Endometrial microvascular endothelial cells (primary cell): ENCODE results near the gene PRKD3. TPM values are rescaled to one million over a fixed set of nuclear protein-coding genes. Genes with fewer than 3 reads are reported as not detected.
"Not testable (repeated sequence)": the region's sequence is repeated elsewhere in the genome, so short reads cannot be mapped to it uniquely, and the experiment has no call there.

Source experiments
- in situ Hi-C: cut with HindIII; loops from 2 replicates; pipeline ENCODE4 v1.10.0; 2017; ENCODE audit warnings: low sequenced_read_pairs, low pct_unique_long_range_greater_than_20kb; ENCODE audit errors: inconsistent ontology term
- total RNA-seq: library from RNA; depleted of rRNA; stranded (reverse); fragments of >200 nt; gene quantifications from one replicate; pipeline ENCODE4 v1.2.3, GENCODE V29; 2015; ENCODE audit errors: inconsistent ontology term

PRKD3 gene
- total RNA-seq, 1 donor from 2014 or later: 49.6 TPM

DNA sequence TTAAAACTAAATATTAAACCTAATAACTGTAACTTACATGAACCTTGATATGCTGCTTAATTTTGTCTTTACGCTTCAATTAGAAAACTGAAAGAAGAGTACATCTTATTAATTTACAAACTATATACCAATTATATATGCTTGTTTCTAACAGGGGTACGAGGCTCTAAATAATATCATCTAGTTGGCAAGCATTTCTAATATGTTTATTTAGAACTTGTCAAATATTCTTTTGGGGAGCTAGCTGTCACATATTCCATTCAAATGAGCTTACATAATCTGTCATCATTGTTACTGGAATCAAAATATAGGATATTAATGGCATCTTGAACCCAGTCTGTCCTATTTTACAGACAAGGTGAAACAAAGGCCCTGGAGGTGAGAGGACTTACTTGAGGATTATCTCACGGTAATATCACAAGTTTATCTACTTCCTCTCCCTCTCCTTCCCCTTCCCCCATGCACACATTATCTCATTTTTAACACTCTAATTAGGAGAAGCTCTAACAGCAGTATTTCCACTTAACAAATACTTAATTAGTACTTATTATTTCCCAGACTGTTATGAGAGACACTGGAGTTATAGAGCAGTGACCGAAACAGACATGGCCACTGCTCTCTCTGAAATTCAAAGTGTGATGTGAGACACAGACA lies 3.5 kb downstream of the PRKD3 start:
- in situ Hi-C loops: no loop called here

DNA sequence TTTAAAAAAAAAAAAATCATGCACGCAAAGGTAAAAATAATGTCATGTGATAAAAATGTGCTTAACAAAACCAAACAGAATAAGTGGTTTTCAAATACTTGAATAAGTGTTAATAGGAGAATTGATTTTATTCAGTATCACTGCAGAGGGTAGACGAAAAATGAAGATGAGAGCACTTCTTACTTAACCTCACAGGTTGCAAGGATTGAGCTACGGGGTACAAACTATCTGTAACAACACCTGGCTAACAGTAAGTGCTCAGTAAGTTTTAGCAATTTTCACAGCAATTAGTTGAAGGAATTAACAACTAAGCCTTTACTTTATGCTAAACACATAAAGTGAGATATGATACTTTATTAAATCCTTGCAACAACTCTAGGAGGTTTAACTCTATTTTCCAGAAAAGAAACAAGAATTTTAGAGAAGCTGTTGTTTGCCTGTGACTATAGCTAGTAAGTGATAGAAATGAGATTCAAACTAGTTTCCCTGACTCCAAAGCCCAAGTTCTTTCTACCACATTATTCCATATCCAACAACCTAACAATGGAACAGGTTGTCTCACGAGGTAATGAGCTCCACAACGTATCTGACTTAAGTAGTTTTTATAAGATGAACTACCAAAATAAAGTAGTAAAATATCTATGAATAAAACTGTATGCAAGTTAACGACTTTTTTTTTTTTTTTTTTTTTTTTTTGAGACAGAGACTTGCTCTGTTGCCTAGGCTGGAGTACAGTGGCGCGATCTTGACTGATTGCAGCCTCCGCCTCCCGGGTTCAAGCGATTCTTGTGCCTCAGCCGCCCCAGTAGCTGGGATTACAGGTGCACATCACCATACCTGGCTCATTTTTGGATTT lies 4.7 kb downstream of the PRKD3 start:
- in situ Hi-C loops: no loop called here

DNA sequence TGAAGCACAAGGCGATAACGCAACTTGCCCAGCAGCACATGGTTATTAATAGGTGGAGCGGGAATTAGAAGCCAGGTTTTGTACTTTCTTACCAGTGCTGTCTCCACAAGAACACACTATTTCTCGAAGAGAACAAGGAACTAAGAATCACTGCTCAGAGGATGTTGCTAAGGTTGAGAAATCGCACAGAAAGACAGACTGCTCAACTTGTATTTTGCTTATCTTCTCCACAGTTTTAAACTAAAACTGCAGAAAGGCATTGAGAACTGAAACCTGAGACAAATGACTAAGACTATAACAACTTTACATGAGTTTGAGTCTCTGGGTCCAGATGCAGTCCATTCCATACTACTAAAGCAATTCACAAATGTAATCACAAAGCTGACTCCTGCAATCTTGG lies 6.2 kb downstream of the PRKD3 start:
- in situ Hi-C loops: no loop called here

DNA sequence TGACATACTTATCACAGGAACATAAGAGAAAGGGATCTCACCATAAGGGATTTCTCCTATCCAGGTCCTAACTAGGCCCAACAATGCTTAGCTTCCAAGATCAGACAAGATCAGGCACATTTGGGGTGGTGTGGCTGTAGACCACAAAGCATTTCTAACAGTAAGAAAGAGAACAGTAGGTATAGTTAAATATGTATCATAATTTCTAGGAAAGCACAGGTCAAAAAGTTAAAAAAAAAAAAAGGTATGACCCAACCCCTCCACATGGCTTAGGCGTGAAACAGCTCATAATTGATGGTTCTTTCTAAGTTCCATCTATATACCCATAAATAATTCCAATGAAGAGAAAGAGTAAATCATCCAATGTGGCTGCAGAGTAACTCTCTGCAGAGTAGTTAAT lies 6.9 kb downstream of the PRKD3 start:
- in situ Hi-C loops: no loop called here

DNA sequence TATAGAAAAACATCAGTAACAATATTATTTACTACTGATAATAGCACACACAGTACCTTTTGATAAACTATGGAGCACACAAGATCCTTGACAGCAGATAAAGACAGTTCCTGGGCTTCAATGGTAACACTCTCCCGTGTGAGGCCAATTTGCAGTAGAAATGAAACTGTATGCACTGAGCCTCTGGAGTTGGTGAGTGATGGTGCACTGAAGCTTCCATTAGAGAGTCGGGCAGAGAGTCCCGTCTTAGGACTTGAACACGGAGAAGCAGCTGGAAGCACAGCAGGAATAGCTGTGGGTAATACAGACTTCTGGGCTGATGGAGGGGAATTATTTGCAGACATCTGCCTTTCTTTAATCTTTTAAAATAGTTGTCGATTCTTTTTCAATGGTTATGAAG lies 8.5 kb downstream of the PRKD3 start:
- in situ Hi-C loops: no loop called here

DNA sequence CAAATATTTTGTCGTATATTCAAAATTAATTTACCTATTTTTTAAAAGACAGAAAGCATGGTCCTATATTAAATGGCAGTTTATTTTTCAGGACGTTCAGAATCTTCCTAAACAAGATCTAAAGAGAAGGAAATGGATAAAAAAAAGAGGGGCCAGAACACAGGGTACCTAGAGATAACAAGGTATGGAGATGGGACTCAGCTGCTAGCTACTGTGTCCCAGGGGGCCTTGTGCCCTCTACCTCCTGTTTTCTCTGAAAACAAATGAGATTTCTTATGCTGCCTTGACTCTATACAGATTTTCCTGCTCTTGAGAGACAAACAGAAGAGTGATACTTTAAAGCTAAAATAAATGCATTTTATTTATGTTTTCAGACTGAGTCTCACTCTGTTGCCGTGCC lies 9.3 kb downstream of the PRKD3 start:
- in situ Hi-C loops: no loop called here

DNA sequence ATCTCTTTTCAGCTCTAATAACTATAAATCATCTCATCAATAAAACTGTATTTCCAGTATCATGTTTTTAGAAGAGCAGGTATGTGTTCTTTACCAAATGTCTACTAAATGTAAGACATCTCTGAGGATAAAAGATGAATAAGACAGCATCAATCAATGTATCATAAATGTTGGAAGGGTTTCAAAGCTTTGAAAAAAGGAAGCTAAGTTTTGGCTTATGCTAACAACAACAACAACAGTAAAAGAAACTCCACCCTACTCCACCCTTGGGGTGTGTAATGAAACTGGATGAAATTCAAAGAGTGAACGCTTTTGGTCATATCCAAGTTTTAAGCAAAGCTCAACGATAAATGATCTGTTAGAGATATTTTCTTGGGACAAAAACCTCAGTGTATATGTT lies 17.1 kb downstream of the PRKD3 start:
- in situ Hi-C loops: no loop called here

DNA sequence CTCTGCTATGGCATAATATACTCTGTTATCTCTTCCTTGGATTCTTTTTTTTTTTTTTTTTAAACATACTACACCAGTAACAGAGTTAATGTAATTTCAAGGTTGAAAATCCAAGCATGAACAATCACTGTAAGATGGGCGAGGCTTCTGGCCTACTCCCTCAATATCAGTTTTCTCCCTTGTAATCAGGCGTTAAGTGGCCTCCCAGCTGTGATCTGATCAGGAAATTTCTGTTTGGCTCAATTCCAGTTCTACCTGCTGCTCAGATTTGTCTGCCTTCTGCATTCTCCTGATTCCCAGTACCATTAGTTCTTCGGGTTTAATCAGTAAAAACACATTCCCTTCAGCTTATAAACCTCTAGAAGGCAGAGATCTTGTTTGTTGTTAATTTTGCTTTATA lies 18.6 kb downstream of the PRKD3 start:
- in situ Hi-C loops: no loop called here

DNA sequence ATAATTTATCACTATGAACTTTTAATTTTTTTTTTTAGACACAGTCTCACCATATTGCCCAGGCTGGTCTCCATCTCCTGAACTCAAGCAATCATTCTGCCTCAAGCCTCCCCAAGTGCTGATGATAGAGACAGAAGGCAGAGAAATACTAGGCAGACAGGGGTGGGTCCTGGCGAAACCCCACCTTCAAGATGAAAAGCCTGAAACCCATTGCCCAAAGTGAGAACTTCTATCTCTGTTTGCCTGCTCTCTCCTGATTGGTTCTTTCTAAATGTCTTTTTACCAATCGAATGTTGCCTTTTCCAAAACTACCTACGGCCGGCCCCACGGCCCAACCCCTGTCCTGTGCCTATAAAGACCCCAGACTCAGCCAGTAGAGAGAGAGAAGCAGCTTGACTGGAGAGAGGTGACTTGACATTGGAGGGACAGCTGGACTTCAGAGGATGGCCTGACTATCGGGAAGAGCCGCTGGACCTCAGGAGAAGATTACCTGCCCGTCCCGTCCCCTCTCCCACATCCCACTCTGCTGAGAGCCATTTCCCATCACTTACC lies 21.9 kb downstream of the PRKD3 start:
- in situ Hi-C loops: no loop called here

DNA sequence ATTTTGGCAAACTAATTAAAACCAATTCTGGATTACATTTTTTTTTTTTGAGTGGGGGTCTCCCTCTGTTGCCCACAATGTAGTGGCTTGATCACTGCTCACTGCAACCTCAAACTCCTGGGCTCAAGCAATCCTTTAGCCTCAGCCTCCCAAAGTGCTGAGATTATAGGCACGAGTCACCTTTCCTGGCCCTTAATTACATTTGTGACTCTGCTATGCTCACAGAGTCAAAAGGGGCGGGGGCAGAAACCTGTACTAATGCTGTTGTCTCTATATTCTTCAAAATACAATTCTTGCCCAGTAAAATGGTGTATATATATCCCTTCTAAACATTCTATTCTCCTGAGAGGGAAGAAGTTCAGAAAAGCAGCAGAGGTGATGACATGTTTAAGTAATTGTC lies 23.2 kb downstream of the PRKD3 start:
- in situ Hi-C loops: no loop called here

DNA sequence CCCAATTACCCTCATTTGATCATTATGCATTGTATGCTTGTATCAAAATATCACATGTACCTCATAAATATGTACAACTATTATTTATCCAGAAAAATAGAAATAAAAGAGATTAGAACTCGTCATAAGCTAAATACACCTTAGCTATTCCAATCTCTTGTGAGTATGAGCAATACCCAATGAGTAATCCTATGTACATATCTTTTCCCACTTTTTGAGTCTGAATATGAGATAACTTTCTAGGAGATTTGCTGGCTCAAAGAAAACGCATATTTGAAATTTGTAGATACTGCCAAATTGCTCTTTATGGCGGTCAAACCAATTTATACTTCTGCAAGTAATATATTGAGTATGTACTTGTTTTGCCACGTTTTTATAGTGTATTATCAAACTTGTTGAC lies 24.1 kb downstream of the PRKD3 start:
- in situ Hi-C loops: no loop called here

DNA sequence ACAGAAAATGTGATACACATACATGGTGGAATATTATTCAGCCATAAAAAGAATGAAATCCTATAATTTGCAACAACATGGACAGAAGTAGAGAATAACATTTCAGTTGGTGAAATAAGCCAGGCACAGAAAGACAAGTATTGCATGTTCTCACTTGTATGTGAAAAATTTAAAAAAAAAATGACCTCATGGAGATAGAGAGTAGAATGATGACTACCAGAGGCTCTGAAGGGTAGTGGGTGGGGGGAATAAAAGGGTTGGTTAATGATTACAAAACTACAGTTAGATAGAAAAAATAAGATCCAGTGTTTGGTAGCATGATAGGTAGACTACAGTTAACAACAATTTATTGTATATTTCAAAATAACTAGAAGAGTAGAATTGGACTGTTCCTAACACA lies 24.5 kb downstream of the PRKD3 start:
- in situ Hi-C loops: no loop called here

DNA sequence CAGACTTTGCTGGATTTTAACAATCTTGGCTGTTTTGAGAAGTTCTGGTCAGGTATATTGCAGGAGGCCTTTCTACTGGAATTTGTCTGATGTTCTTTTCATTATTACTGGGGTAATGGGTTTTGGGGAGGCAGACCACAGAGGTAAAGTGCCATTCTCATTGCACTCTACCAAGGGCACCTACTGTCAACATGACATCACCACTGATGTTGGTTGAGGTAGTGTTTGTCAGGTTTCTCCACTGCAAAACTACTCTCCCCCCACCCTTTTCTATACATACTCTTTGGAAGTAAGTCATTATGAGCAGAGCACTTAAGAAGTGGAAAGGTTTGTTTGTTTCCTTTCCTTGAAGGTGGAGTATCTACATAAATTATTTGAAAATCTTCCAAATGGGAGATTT lies 27.0 kb downstream of the PRKD3 start:
- in situ Hi-C loops: no loop called here

DNA sequence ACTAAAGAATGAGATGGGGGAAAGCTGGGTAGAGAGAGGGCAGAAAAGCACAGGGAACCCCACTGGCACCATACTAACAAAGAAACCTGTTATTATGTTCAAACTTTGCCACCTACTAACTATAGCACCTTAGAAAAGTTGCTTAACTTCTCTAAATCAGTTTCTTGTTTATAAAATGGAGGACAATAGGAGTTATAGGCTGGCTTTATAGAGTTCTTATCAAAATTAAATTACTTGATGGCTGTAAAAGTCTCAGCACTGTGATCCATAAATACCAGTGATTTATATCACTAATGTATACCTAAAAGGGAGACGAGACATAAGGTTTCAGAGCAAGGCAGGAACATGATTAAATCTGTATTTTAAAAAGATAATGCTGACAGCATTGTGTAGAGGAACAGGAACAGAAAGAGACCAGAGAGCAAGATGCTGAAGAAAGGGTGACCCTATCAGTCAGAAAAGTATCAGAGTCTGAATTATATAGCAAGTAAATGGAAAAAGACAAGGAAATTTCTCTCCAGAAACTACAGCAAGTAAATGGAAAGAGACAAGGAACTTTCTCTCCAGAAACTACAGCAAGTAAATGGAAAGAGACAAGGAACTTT lies 29.1 kb downstream of the PRKD3 start:
- in situ Hi-C loops: no loop called here

DNA sequence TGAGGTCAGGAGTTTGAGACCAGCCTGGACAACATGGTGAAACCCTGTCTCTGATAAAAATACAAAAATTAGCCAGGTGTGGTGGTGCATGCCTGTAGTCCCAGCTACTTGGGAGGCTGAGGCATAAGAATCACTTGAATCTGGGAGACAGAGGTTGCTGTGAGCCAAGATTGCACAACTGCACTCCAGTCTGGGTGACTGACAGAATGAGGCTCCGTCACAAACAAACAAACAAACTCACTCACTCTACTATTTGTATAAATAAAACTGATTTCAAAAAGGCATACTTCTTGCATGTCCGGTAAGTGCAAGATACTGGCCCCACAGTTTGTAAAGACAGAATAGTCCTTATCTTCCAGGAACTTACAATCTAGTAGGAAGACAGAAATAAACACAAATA lies 29.8 kb downstream of the PRKD3 start:
- in situ Hi-C loops: not testable (repeated sequence)

DNA sequence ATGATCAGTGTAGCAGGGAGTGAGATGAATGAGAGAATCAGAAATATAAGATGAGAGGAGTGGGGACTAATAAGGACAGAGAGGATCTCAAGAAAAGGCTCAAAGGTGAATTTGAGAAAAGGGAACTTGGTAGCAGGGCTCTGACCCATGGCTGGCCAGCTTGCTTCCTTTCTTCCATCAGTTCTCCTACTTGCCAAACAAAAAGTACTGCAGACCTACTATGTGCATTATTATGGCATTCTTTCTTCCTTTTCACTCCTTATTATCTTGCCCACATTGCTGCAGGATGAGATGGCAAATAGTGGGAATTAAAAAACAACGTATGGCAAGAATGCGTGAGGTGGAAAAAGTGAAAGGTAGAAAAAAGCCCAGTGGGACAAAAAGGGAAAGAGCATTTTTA lies 33.0 kb downstream of the PRKD3 start:
- in situ Hi-C loops: no loop called here

DNA sequence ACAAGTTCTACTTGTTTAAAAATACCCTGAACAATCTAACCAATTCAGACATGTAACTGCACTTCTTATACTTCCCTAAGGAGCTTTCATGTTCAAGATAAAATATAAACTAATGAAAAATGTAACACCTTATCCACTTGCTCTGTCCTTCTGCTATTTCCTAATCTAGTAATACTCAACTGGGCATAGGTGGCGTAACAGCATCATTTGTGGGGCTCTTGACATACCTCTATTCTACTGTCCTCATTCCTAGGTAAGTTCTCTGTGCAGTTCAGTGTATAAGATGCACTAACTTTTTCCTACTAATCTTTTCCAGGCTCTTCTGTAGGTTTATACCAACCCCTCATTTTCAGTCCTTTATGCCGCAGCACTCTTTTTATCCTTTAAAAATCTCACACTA lies 36.7 kb downstream of the PRKD3 start:
- in situ Hi-C loops: no loop called here

DNA sequence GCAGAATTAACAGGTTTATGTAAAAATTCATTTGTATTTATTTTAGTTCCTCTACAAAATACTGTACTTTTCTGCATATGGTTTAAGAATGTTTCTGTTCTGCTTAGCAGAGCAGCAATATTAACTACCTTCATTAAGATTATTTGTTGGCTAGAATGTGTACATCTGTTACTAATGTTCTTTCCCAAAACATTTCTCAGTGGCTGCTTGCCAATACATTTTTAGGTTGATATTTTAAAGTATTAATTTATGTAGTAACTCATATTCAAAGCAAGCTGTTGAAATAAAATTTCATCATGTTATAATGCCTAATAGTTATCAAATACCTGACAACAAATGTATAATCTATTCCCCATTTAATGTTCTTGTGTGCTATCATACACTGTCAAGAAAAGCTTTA lies 40.3 kb downstream of the PRKD3 start:
- in situ Hi-C loops: no loop called here

DNA sequence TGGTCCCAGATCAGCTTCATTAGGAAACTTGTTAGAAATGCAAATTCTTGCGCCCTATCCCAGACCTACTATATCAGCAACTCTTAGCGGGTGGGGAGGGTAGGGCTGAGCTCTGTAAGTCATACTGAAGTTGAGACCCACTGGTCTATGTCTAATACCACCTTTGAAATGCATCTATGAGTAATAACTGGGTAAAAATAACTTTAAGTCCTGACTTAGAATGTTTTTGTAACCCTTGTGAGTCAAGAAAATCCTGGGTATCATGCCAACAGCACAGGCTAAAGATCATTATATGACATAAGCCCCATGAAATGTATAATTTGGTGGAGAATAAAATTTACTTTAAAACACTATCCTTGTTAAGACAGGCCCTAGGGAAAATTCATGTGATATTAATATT lies 41.4 kb downstream of the PRKD3 start:
- in situ Hi-C loops: no loop called here

DNA sequence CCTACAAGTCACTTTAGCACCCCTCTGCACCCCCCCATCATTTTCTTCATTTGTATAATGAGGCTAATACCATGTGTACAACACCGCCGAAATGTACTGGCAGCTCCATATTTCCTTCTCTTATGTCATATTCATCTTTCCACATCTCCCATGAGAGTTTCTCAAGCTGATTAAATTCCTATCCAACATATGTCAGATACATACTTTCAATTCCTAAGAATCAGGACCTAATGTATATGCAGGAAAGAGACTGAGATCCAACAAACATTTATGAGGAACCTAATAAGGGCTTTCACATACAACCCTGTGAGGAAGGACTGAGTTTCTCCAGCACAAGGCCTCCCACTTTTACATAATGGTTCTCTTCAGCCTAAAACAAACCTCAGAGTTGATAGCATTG lies 41.9 kb downstream of the PRKD3 start:
- in situ Hi-C loops: no loop called here
